Fibroblast of the aortic adventitia (primary cell): ENCODE results near the gene NCF2. TPM values are rescaled to one million over a fixed set of nuclear protein-coding genes. Genes with fewer than 3 reads are reported as not detected.

Experiments
- DNase-seq: peaks from one replicate; pipeline ENCODE4 v3.0.0-alpha.2; 2010; ENCODE audit warnings: low read depth
- H3K4me3 ChIP-seq: 2 replicates; pipeline ENCODE4 v1.5.1; 2011; ENCODE audit warnings: low read depth, mild to moderate bottlenecking, control low read depth, low read length, moderate library complexity
- total RNA-seq: library from RNA; depleted of rRNA; stranded (reverse); fragments of >200 nt; gene quantifications from 2 replicates; pipeline ENCODE4 v1.2.3, GENCODE V29; 2012; ENCODE audit warnings: low replicate concordance
- TF ChIP-seq, protein P1 (sequence below): IDR thresholded peaks from 2 replicates; pipeline ENCODE4 v1.5.1; 2011; ENCODE audit warnings: mild to moderate bottlenecking, low read length, control low read depth, inconsistent platforms; ENCODE audit not compliant: insufficient read depth

The NCF2 gene
- total RNA-seq, 1 donor, result 0.63 TPM

DNA sequence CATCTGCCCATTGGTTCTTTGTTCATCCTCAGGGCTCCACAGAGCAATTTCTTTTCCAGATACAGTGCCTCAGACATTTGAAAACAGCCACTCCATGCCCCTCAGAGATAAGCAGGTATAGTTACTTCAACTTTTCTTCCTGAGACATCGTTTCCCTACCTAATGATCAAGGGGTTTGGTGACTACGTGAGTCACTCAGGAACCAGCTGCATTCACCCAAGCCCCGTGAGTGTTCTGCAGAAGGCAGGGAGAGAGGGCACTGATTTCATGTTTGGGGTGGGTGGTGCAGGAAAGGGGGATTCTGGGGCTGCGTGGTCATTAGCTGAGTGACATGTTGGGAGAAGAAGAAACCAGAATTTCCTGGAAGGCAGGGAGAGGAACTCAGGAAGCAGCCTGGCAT, 25.0 kb downstream of the NCF2 start:
- TF ChIP-seq, protein P1, sequence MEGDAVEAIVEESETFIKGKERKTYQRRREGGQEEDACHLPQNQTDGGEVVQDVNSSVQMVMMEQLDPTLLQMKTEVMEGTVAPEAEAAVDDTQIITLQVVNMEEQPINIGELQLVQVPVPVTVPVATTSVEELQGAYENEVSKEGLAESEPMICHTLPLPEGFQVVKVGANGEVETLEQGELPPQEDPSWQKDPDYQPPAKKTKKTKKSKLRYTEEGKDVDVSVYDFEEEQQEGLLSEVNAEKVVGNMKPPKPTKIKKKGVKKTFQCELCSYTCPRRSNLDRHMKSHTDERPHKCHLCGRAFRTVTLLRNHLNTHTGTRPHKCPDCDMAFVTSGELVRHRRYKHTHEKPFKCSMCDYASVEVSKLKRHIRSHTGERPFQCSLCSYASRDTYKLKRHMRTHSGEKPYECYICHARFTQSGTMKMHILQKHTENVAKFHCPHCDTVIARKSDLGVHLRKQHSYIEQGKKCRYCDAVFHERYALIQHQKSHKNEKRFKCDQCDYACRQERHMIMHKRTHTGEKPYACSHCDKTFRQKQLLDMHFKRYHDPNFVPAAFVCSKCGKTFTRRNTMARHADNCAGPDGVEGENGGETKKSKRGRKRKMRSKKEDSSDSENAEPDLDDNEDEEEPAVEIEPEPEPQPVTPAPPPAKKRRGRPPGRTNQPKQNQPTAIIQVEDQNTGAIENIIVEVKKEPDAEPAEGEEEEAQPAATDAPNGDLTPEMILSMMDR, result no peak
- no peak overlapping the region for H3K4me3 ChIP-seq
- no peak for DNase-seq

DNA sequence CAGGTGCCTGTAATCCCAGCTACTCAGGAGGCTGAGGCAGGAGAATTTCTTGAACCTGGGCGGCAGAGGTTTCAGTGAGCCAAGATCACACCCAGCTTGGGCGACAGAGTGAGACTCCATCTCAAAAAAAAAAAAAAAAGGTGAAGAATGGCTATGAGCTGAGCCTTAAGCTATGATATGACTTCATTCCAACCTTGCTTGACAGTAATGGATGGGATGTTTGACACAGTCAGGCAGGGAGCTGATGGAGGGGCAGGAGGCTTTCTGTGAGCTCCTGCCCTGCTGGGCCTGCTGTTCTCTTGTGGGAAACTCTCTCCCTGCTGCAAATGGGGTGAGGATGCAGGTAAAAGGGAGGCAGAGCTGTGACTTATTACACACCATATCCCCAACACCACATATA, 27.6 kb downstream of the NCF2 start:
- no peak for DNase-seq
- no peak overlapping the region for H3K4me3 ChIP-seq
- TF ChIP-seq, protein P1, result no peak

DNA sequence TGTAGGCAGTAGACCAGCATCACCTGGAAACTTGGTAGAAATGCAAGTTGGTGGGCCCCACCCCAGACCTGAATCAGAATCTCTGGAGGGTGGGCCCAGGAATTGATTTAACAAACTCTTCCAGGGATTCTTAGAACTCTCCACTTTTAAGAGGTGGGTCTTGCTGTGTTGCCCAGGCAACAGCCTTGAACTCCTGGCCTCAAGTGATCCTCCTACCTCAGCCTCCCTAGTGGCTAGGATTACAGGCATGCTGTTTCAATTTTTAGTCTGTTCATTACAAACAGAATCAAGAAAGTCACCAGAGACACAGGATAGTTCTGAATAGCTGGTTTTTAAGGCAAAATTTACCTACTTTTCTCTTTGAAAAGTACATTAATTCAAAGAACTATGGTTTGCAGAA, 31.2 kb downstream of the NCF2 start:
- no peak overlapping the region for H3K4me3 ChIP-seq
- DNase-seq, result no peak
- TF ChIP-seq, protein P1, result no peak

DNA sequence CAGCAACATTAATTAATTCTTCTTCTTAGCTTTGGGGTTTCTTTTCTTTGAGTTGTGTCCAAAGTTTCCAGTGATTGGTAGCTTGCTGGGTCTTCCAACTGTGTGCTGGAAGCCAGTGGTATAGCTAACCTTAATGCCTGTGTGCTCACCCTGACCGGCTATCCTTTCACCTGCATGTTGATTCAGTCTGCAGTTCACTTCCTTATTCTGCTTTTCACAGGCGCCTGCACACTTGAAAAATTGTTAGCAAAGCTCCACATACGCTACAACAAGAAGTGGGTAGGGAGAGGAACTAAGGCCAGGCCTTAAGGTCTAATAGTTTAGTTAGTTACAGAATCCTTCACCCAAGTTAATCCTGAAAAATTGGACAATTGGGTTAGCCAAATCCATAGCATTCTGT, 35.7 kb downstream of the NCF2 start:
- no peak for DNase-seq
- H3K4me3 ChIP-seq, result no peak overlapping the region
- TF ChIP-seq, protein P1, result no peak

DNA sequence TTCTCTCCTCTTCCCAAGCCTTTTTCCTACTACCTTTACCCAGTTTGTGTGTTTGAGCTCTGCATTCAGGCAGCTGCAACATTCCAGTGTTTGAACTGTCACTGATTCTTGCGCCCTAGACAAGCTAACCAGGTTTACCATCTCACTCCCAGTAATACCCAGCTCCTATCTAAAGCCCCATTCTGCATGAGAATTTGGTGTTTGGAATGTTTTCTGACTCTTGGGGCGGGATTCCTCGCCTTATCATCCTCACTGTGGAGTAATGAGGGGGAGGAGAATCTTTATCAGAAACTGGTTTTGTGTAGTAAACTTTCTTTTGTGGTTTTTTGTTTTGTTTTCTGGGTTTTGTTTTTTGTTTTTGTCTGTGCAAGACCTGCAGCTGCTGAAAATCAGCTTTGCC, 36.5 kb downstream of the NCF2 start:
- TF ChIP-seq, protein P1, result no peak
- H3K4me3 ChIP-seq, result no peak overlapping the region
- DNase-seq, result no peak

DNA sequence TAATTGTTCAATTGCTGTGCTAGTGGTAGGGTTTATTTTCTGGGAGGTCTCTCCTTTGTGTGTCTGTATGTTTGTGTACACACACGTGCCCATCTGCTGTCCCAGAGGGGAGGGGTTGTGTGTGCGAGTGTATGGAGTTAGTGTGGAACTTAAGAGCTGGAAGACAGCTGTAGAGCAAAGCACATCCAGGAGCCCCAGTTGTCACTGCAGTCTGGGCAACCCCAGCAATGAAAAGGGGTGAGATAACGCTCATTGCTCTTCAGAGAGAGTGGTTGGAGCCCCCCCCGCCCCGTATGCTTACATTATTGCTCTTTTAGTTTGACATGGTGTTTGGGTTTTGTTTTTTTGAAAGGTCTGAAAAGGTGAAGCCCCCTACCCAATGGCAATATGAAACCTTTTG, 36.9 kb downstream of the NCF2 start:
- TF ChIP-seq, protein P1, result no peak
- no peak for DNase-seq
- H3K4me3 ChIP-seq, result no peak overlapping the region

DNA sequence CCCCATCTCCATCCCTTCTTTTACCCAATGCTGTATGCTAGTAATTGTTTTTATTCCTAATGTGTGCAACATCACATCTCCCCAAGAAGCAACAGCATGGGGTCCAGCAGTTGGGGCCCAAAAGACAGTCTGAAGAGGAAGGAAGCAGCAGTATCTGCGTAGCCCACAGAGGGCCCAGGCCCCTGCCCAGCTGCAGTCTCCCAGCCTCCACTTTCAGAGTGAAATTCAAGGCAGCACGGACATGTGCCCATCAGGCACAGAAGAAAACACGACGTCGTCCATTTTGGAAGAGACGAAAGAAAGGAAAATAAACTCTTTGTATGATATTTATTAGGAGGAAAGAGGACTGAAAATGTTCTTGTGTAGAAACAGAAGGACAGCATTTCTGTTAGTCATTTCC, 37.4 kb downstream of the NCF2 start:
- no peak overlapping the region for H3K4me3 ChIP-seq
- no peak for DNase-seq
- TF ChIP-seq, protein P1, result no peak
